ENCODE results near the gene PLIN4. TPM values are rescaled to one million over a fixed set of nuclear protein-coding genes. Genes with fewer than 3 reads are reported as not detected.
A peak's percentile ranks its signal among the peaks of the same experiment; 100 is the strongest.

The PLIN4 gene
- total and polyA plus RNA-seq, 2 donors from 2014 or later, result 1.6 to 2.2 TPM

GRCh38 chr19:4482721-4483364 is 35.4 kb downstream of the PLIN4 start:
- TF ChIP-seq CTCF (IDR thresholded peaks at IDR 0.05; ENCODE audit: borderline replicate concordance, extremely low read depth, insufficient read depth), result no peak
- H3K27ac ChIP-seq (ENCODE audit: low read depth in 2 of 2, low read length in 2 of 2), result no peak overlapping the region
- H3K27me3 ChIP-seq (ENCODE audit: control insufficient read depth, insufficient read depth, low read length), result no peaks in the 10 kb centered on the region
- H3K9me3 ChIP-seq (ENCODE audit: control insufficient read depth in 2 of 3, insufficient read depth in 1 of 3, low read length in 3 of 3), result no peaks in the 10 kb centered on the region
- no peak overlapping the region for H3K9ac ChIP-seq (ENCODE audit: low read length in 3 of 3)
- intact Hi-C loops (cut with DNase I), result no loop called here
- DNase-seq (no peak), FAIRE-seq (no peak)
- H3K36me3 ChIP-seq (ENCODE audit: control insufficient read depth in 2 of 3, insufficient read depth in 3 of 3, low read length in 3 of 3), result peaks cover 0 to 2% (median 0%) of the 10 kb centered on the region in 3 donors
- H3K4me3 ChIP-seq (ENCODE audit: low read length in 3 of 3), result no peak overlapping the region
- no peaks in the 10 kb centered on the region for H3K4me1 ChIP-seq (ENCODE audit: control insufficient read depth in 2 of 3, insufficient read depth in 2 of 3, low read depth in 1 of 3, low read length in 3 of 3)

- Histone ChIP-seq H3K27me3 (ENCODE audit: control insufficient read depth, insufficient read depth, low read length) (no peaks in the 10 kb centered on the region), H3K9me3 (ENCODE audit: control insufficient read depth in 2 of 3, insufficient read depth in 1 of 3, low read length in 3 of 3) (no peaks in the 10 kb centered on the region), H3K9ac (ENCODE audit: low read length in 3 of 3) (no peak overlapping the region), H3K36me3 (ENCODE audit: control insufficient read depth in 2 of 3, insufficient read depth in 3 of 3, low read length in 3 of 3) (peaks cover 0 to 9% (median 0%) of the 10 kb centered on the region in 3 donors), H3K4me1 (ENCODE audit: control insufficient read depth in 2 of 3, insufficient read depth in 2 of 3, low read depth in 1 of 3, low read length in 3 of 3) (peaks cover 0 to 10% (median 0%) of the 10 kb centered on the region in 3 donors), H3K27ac (ENCODE audit: low read depth in 2 of 2, low read length in 2 of 2) (no peak overlapping the region), H3K4me3 (ENCODE audit: low read length in 3 of 3) (no peak overlapping the region)
- FAIRE-seq (no peak), DNase-seq (no peak)
- no peak for TF ChIP-seq CTCF (IDR thresholded peaks at IDR 0.05; ENCODE audit: borderline replicate concordance, extremely low read depth, insufficient read depth)
- intact Hi-C loops (cut with DNase I), result no loop called here
Measured at GRCh38 chr19:4477034-4477801, 41.1 kb downstream of the PLIN4 start.

DNA sequence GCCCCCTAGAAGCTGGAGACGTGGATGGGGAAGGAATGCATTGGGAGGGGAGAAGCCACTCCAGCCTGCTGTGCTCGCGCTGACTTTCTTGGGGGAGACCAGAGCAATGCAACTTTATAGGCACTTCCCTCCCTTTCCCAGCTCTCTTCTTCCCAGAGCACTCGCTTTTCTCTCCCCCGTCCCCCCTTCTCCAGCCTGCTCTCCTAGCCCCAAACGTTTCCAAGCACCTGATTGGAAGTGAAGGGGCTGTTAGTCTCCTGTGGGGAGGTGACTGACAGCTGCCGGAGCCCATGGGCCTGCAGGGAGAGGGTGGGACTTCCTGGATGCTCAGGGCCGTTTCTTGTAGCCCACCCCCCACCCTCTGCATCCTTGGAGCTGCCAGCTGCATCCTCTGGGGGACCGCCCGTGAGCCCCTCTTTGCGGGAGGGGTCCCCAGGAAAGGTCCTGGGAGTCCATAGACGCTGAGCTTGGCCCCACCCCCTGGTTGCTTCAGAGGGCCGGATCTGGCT is 43.7 kb downstream of the PLIN4 start:
- intact Hi-C loops (cut with DNase I), result no loop called here
- no peak for FAIRE-seq
- peak in 4 of 5 donors; percentile 76 to 91 (median 82) for DNase-seq
- peak overlapping the region in 1 of 3 donors; percentile 26 for H3K9ac ChIP-seq (ENCODE audit: low read length in 3 of 3)
- H3K36me3 ChIP-seq (ENCODE audit: control insufficient read depth in 2 of 3, insufficient read depth in 3 of 3, low read length in 3 of 3), result peaks cover 0 to 9% (median 0%) of the 10 kb centered on the region in 3 donors
- peak overlapping the region in 2 of 3 donors; percentile 0 to 60 for H3K4me3 ChIP-seq (ENCODE audit: low read length in 3 of 3)
- H3K4me1 ChIP-seq (ENCODE audit: control insufficient read depth in 2 of 3, insufficient read depth in 2 of 3, low read depth in 1 of 3, low read length in 3 of 3), result peaks cover 0 to 10% (median 0%) of the 10 kb centered on the region in 3 donors
- H3K9me3 ChIP-seq (ENCODE audit: control insufficient read depth in 2 of 3, insufficient read depth in 1 of 3, low read length in 3 of 3), result no peaks in the 10 kb centered on the region
- no peaks in the 10 kb centered on the region for H3K27me3 ChIP-seq (ENCODE audit: control insufficient read depth, insufficient read depth, low read length)
- no peak for TF ChIP-seq CTCF (IDR thresholded peaks at IDR 0.05; ENCODE audit: borderline replicate concordance, extremely low read depth, insufficient read depth)
- no peak overlapping the region for H3K27ac ChIP-seq (ENCODE audit: low read depth in 2 of 2, low read length in 2 of 2)

Data from kidney (tissue), 14 donors.